GM18505 (cell line): Measurements from ENCODE around the gene GRIK4.

ENCODE experiments used
- ATAC-seq: cut with Tn5 transposase; IDR thresholded peaks from one replicate; pipeline ENCODE4 v1.9.1; 2021; ENCODE audit not compliant: unreplicated experiment
- POLR2A ChIP-seq: IDR thresholded peaks from 4 replicates; pipeline ENCODE4 v1.6.1; 2011; ENCODE audit warnings: borderline replicate concordance; ENCODE audit not compliant: insufficient read depth, insufficient read length; ENCODE audit errors: extremely low read depth

The GRIK4 gene

DNA sequence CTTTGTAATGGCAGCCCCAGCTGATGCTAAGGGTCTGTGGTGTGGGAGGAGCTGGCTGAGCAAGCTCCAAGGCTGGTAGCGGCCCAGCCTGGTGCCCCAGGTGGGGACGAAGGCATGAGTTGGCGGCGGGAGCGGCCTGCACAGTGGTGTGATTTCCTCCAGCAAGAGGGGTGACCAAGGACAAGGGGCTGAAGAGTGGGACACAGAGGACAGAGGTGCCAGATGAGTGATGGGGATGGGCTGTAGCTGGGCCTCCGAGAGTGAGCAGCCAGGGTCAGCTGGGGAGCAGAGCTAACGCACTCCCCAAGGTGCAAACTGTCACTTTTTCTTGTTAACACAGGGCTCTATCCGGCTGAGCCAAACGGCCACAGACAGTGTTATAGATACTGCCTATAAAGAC, 283.2 kb downstream of the GRIK4 start:
- no peak for ATAC-seq
- no peak for TF ChIP-seq POLR2A

DNA sequence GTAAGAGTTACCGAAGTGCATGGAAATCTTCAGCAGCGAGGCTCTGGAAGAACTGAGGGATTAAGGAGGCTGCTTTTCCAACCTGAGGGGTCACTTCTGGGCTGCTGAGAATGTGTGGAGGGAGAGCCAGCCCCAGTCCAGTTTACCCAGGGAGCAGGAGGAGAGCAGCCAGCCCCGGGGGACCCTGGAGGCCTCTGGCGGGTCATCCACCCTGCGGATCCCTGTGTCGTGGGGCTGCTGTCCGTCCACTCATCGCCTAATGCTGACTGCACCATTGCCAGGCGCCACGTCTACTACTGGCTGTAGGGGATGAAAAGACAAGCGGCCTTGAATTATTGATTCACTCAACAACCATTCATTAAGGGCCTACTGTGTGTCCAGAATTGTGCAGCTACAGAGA, 283.6 kb downstream of the GRIK4 start:
- no peak for ATAC-seq
- no peak for TF ChIP-seq POLR2A

DNA sequence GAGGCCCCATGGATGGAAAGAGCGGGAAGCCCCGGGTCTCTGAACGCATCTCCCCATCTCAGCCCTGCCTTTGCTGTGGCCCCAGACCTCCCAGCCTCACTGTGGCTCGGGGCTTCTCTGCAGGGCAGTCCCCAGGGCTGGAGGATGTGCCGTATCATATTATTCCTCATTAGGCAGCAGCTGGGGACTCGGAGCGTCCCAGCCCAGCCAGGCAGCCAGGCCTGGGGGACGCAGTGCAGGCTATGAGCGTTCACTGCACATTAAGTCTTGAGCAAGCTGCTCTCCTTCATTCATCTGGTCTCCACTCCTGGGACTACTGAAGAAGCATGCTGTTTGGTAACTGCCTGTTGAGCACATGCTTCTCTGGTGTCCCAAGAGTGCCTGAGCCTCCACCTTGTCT, 285.6 kb downstream of the GRIK4 start:
- no peak for ATAC-seq
- no peak for TF ChIP-seq POLR2A

DNA sequence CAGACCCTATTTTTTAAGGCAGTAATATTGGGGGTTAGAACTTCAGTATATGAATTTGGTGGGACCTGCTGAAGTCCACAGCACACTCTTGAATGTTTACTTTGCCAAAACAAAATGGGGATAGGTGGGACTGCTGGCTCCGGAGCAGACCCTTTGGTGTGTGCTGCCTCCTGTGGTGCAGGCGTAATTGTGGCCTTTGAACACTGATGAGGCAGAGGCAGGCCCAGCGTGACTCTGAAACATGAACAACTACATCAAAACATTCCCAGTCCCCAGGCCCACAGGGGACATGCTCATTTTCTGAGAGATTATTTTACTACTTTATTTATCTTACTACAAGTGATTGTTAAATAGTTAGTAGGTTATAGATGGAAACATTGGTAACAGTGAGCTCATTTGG, 287.3 kb downstream of the GRIK4 start:
- ATAC-seq = no peak
- no peak for TF ChIP-seq POLR2A

DNA sequence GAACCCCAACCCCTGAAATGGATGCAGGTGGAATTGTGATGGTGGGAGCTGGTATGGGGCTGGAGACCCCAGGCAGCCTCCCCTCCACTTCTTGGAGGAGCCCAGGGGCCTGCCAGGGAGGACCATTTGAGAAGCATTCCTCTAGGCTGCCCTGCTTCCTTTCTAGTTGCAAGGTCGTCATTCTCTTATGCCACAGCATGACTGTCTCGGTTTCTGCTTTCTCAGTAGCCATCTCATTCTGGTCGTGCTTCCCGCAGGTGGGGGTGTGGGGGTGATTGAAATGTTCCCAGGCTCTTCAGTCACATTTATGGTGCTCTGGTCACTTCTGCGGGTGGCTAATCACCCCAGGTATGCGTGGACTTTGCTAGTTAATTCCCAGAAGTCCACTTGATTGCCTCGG, 288.7 kb downstream of the GRIK4 start:
- no peak for ATAC-seq
- TF ChIP-seq POLR2A = no peak

DNA sequence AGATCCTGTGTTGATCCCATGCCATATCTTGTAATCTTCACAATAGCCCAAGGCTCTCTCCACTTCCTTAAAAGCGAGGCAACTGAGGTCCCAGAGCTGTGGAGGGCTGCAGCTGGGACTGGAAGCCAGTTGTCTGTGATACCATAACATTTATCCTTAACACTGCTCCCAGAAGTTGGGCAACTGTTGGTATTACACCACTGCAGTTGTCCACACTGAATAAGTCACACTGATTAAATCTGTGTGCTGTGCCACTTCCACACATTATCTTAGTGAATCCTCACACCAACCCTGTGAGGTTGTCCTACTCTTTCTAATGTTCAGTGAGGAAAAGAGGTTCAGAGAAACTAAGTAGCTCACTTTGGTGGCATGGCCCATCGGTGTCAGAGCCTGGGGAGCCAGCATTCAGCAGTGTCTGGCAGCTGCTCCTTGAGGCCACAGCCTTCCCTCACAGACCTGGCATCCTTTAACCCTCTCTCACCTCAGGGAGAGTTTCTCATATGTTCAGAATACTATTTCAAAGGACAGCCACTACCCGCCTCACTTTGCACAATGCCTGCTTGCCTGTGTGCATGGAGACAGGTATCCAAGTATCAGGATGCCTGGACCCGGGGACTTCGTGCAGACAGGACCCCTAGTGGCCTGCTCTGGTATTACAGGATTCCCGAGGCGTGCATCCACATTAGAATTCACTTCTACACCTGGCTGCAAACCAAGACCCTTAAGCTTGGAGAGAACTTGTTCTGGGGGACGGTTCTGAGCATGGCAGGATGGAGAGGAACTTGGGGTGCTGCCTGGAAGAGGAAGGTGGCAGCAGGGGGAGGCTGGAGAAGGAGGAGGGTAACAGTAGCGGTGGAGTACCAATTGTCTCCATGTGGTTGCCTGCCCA, 290.5 kb downstream of the GRIK4 start:
- no peak for ATAC-seq
- TF ChIP-seq POLR2A = no peak

DNA sequence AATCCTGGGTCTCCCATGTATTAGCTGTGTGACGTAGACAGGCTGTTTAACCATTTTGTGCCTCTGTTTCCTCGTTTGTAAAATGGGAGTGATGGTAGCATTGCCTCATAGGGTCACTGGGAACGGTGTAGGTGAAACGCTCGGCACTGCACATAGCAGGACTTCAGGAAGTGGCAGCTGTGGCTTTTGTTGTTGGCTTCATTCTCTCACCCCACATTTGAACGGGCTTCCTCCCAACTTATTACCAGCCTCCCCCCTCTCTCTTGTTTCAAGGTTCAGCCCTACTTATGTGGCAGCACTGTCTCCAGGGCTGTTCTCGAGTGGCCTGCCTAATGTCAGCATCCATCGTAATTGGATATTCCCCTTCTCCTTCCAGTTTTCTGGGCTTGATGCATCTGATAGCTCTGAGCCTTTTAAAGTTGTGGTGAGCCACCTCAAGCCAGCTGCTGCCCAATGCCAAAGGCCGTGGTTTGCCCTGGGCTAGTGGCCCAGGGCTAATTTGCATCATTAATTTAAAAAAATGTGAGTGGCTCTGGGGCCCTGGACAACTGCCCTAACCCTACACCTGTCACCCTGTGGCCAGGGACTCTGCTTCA, 294.5 kb downstream of the GRIK4 start:
- TF ChIP-seq POLR2A = no peak
- no peak for ATAC-seq

DNA sequence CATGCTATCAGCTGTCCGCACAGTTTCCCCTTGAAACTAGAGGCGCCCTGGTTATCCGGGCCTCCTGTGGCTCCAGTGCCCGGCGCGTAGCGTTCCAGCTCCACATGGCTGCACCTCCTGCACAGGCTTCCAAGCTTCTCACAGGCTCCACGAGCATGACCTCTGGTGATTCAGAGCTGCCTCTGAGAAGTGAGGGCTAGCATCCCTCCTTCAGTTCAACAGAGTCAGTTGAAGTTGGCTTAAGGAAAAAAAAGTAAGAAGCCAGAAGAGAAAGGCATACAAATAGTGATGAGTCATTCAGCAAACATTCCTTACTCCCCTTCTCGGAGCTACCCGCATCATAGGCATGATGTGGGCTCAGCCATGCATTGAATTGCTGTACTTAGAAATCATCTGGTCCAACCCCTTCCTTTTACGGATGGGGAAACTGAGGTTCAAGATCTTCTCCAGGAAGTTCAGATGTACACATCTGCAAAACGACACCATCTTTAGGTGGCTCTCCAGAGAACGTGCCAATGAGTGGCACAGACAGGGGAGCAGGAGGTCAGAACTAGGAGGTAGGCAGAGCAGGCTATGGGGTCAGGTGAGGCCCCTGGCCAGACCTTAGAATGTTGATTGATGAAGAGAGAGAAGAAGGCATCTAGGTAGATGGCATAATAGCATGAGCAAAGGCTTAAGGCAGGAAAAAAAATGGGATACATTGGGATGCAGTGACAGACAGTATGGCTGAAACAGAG, 296.0 kb downstream of the GRIK4 start:
- no peak for TF ChIP-seq POLR2A
- ATAC-seq = no peak

DNA sequence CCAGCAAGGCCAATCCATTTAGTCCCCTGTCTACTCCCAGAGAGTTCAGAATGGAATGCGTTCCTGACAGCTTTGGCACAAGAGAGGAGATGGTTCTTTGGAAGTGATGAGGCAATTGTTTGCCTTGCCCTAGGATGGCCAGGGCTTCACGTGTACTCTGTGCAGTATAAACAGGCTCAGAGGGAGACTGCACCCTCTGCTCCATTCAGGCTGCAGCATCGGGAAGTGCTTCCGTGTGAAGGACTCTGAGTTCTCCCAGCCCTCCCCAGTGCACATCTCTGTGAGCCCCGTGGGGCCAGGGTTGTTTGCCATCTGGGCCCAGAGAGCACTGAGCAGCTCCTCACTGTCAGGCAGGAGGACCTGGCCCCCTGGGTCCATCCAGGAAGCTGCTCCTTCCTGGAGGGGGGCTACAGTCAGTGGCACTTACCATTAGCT, 297.1 kb downstream of the GRIK4 start:
- no peak for TF ChIP-seq POLR2A
- no peak for ATAC-seq

DNA sequence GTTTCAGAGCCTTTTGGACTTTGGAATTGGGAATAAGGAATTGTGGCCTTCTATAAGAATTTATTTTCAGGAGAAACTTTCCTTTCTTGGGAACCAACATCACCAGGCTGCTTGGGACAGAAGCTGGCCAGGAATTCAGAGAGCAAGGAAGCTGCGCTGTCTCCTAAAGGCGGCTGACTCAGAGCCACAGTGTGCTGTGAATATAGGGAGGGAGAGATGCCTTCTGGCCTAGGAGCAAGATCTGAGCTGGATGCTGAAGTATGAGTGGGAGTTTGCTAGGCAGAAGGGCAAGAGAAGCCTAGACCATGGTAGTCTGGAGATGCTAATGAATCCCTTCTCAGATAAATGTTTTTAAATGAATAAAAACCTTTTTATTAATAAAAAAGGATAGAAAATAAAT, 298.7 kb downstream of the GRIK4 start:
- ATAC-seq = no peak
- TF ChIP-seq POLR2A = no peak

DNA sequence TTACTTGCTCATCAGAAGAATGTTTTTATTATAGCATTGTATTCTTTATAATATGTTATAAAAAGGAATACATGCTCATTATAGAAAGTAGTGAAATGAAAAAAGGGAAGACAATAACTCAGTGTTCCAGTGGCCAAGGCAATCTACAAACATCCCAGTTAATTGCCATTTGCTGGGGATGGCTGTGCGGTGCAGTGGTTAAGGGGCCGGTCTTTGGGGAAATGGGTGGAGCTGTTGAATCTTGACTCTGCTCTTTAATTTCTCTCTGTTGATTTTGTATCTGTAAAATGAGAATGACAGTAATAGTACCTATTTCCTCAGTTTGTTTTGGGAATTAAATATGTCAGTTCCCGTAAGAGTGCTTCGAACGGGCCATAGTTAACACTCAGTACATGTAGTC, 299.7 kb downstream of the GRIK4 start:
- no peak for TF ChIP-seq POLR2A
- ATAC-seq = no peak

DNA sequence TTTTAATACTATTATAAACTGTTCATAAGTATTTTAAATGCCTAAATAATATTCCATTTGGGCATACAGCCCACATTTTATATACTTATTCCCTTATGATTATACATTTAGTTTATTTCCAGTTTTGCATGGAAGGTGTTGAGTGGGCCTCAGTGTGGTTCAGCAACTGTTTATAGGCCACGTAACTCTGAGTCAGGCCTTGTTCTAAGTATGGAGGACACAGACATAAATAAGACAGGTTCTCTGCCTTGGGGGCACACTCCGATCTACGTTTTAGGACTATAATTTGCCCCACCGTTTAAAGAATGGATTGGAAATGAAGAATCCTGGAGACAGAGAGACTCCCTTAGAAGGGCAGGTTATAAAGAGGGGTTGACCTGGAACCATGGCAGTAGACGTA, 300.2 kb downstream of the GRIK4 start:
- no peak for TF ChIP-seq POLR2A
- no peak for ATAC-seq

DNA sequence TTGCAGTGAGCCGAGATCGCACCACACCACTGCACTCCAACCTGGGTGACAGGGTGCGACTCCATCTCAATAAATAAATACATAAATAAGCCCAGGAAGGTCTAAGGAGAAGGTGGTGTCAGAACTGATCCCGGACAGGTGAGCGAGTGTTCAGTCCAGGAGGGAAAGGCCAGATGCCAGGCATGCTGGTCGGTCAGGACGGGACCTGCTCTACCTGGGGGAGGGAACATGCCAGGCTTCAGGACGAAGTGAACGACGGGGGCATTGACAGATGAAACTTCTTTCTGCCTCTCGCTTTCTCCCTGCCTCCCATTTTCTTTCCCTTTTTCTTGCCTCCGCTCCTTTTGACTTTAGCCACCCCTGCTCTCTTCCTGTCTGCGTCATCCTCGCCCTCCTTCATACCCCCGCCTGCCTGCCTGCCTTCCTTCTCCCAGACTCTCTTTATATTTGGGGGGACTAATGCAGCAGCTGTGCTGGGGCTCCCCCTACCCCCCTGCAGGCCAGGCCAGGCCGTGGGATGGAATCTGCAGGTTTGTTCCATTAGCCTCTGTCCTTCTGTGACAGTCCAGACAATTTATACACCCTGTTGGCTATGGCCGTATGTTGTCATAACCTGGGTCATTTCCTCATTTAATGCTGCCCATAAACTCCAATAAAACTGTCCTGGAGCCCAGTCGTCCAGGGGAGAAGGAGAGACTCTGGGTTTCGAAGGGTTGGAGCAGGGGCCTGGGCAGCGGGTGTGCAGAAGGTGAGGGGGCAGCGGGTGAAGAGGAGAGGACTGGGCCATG, 303.2 kb downstream of the GRIK4 start:
- TF ChIP-seq POLR2A = no peak
- ATAC-seq = no peak
